CD8-positive, alpha-beta memory T cell (primary cell): Measurements from ENCODE around the gene ANO2. TPM values are rescaled to one million over a fixed set of nuclear protein-coding genes. Genes with fewer than 3 reads are reported as not detected.

ENCODE experiments used
- CTCF ChIA-PET: fragments of 350-600 bp; sonication (Branson Sonifier 250); formaldehyde crosslinking; loops from one replicate; lab custom pipeline; 2021; ENCODE audit warnings: antibody characterized with exemption; lab: Charles Lee
- POLR2A ChIA-PET: fragments of 350-600 bp; sonication (Branson Sonifier 250); formaldehyde crosslinking; loops from one replicate; lab custom pipeline; 2021; ENCODE audit warnings: antibody characterized with exemption; lab: Charles Lee
- DNase-seq, 5 donors: peaks; one replicate each; pipeline versions ENCODE4 v3.0.0 to v3.0.0-alpha.2; 2020 to 2022; ENCODE audit warnings: mixed read lengths in 1 of 5
- H3K27ac ChIP-seq: one replicate; pipeline ENCODE4 v1.7.0; 2013; ENCODE audit warnings: low read depth, mild to moderate bottlenecking, low read length, moderate library complexity
- H3K27me3 ChIP-seq: 2 replicates; pipeline ENCODE4 v1.7.0; 2013; ENCODE audit warnings: low read length, mild to moderate bottlenecking; ENCODE audit not compliant: insufficient read depth, poor library complexity, severe bottlenecking
- H3K36me3 ChIP-seq: 2 replicates; pipeline ENCODE4 v1.7.0; 2013; ENCODE audit warnings: mild to moderate bottlenecking, low read length, moderate library complexity; ENCODE audit not compliant: insufficient read depth
- H3K4me1 ChIP-seq: 2 replicates; pipeline ENCODE4 v1.7.0; 2013; ENCODE audit warnings: mild to moderate bottlenecking, low read length, moderate library complexity; ENCODE audit not compliant: insufficient read depth
- H3K4me3 ChIP-seq: 2 replicates; pipeline ENCODE4 v1.7.0; 2013; ENCODE audit warnings: mild to moderate bottlenecking, low read length
- H3K9me3 ChIP-seq: 2 replicates; pipeline ENCODE4 v1.7.0; 2013; ENCODE audit warnings: mild to moderate bottlenecking, low read length
- H3K27ac Mint-ChIP-seq, 8 donors: one replicate each; pipeline ENCODE4 v1.8.0; 2020 to 2021; ENCODE audit warnings: mixed read lengths in 8 of 8, mild to moderate bottlenecking in 6 of 8, inconsistent platforms in 3 of 8, moderate library complexity in 3 of 8
- H3K27me3 Mint-ChIP-seq, 2 donors: one replicate each; pipeline ENCODE4 v1.8.0; 2020 to 2021; ENCODE audit warnings: mixed read lengths in 2 of 2, mild to moderate bottlenecking in 1 of 2, moderate library complexity in 1 of 2
- H3K36me3 Mint-ChIP-seq, 3 donors: one replicate each; pipeline ENCODE4 v1.8.0; 2020 to 2021; ENCODE audit warnings: mixed read lengths in 3 of 3, inconsistent platforms in 1 of 3, mild to moderate bottlenecking in 1 of 3
- H3K4me1 Mint-ChIP-seq, 3 donors: one replicate each; pipeline ENCODE4 v1.8.0; 2020 to 2021; ENCODE audit warnings: mixed read lengths in 3 of 3, inconsistent platforms in 1 of 3, mild to moderate bottlenecking in 1 of 3
- H3K4me3 Mint-ChIP-seq, 7 donors: one replicate each; pipeline ENCODE4 v1.8.0; 2020 to 2021; ENCODE audit warnings: mixed read lengths in 7 of 7, mild to moderate bottlenecking in 6 of 7, moderate library complexity in 4 of 7, inconsistent platforms in 2 of 7
- H3K9me3 Mint-ChIP-seq, 5 donors: one replicate each; pipeline ENCODE4 v1.8.0; 2020 to 2022; ENCODE audit warnings: mixed read lengths in 5 of 5, mild to moderate bottlenecking in 3 of 5, moderate library complexity in 2 of 5, inconsistent platforms in 1 of 5
- polyA plus RNA-seq: library from polyadenylated mRNA; unstranded; fragments of 300-500 nt; fragmentation: Illumina TruSeq; gene quantifications from one replicate; pipeline ENCODE4 v1.2.3, GENCODE V29; 2021
- total RNA-seq, 2 experiments: library from RNA; stranded (reverse); gene quantifications; one replicate each; pipeline ENCODE4 v1.2.3, GENCODE V29; 2021

Gene ANO2
- total and polyA plus RNA-seq, 3 experiments from 2014 or later: not detected

- no peak for DNase-seq
- POLR2A ChIA-PET: no interaction called here
- peaks cover 0 to 3% (median 0%) of the 10 kb centered on the region in 5 donors for H3K9me3 Mint-ChIP-seq
- H3K27me3 Mint-ChIP-seq: peaks cover 1 to 4% of the 10 kb centered on the region in 2 donors
- Histone ChIP-seq H3K9me3 (no peaks in the 10 kb centered on the region), H3K27me3 (no peaks in the 10 kb centered on the region), H3K4me3 (no peak overlapping the region), H3K36me3 (no peaks in the 10 kb centered on the region), H3K27ac (no peak overlapping the region), H3K4me1 (no peaks in the 10 kb centered on the region)
- no peaks in the 10 kb centered on the region for H3K4me1 Mint-ChIP-seq
- CTCF ChIA-PET: no interaction called here
- no peak overlapping the region for H3K4me3 Mint-ChIP-seq
- no peak overlapping the region for H3K27ac Mint-ChIP-seq
- no peaks in the 10 kb centered on the region for H3K36me3 Mint-ChIP-seq
These were observed 424.2 kb downstream of the ANO2 start for GRCh38 chr12:5520831-5521230.

GRCh38 chr12:5520037-5520436 is 425.0 kb downstream of the ANO2 start:
- Histone ChIP-seq H3K36me3 (no peaks in the 10 kb centered on the region), H3K27ac (no peak overlapping the region), H3K27me3 (no peaks in the 10 kb centered on the region), H3K4me3 (no peak overlapping the region), H3K9me3 (no peaks in the 10 kb centered on the region), H3K4me1 (no peaks in the 10 kb centered on the region)
- no peak for DNase-seq
- POLR2A ChIA-PET: no interaction called here
- Mint-ChIP-seq H3K27me3 (peaks cover 1 to 4% of the 10 kb centered on the region in 2 donors), H3K4me1 (no peaks in the 10 kb centered on the region), H3K9me3 (peaks cover 0 to 3% (median 0%) of the 10 kb centered on the region in 5 donors), H3K36me3 (no peaks in the 10 kb centered on the region), H3K27ac (no peak overlapping the region), H3K4me3 (no peak overlapping the region)
- CTCF ChIA-PET: no interaction called here

GRCh38 chr12:5518584-5519365 is 426.3 kb downstream of the ANO2 start:
- POLR2A ChIA-PET: no interaction called here
- no peak for DNase-seq

GRCh38 chr12:5516371-5517241 is 428.5 kb downstream of the ANO2 start:
- Histone ChIP-seq H3K4me1 (no peaks in the 10 kb centered on the region), H3K4me3 (no peak overlapping the region), H3K9me3 (no peaks in the 10 kb centered on the region), H3K27ac (no peak overlapping the region), H3K36me3 (no peaks in the 10 kb centered on the region), H3K27me3 (no peaks in the 10 kb centered on the region)
- Mint-ChIP-seq H3K36me3 (no peaks in the 10 kb centered on the region), H3K27me3 (peaks cover 0 to 12% of the 10 kb centered on the region in 2 donors), H3K9me3 (no peaks in the 10 kb centered on the region), H3K4me3 (no peak overlapping the region), H3K4me1 (no peaks in the 10 kb centered on the region), H3K27ac (no peak overlapping the region)
- ChIA-PET CTCF (no interaction called here), POLR2A (no interaction called here)
- DNase-seq: no peak

More at GRCh38 chr12:5518584-5519365, 426.3 kb downstream of the ANO2 start:
- Histone ChIP-seq H3K4me3 (no peak overlapping the region), H3K36me3 (no peaks in the 10 kb centered on the region), H3K4me1 (no peaks in the 10 kb centered on the region), H3K27me3 (no peaks in the 10 kb centered on the region), H3K9me3 (no peaks in the 10 kb centered on the region), H3K27ac (no peak overlapping the region)
- H3K36me3 Mint-ChIP-seq: no peaks in the 10 kb centered on the region
- H3K4me1 Mint-ChIP-seq: no peaks in the 10 kb centered on the region
- H3K4me3 Mint-ChIP-seq: no peak overlapping the region
- no peak overlapping the region for H3K27ac Mint-ChIP-seq
- H3K27me3 Mint-ChIP-seq: peaks cover 0 to 4% of the 10 kb centered on the region in 2 donors
- CTCF ChIA-PET: no interaction called here
- peaks cover 0 to 3% (median 0%) of the 10 kb centered on the region in 5 donors for H3K9me3 Mint-ChIP-seq

- Mint-ChIP-seq H3K4me1 (no peaks in the 10 kb centered on the region), H3K27ac (no peak overlapping the region), H3K27me3 (peaks cover 0 to 18% of the 10 kb centered on the region in 2 donors), H3K9me3 (no peaks in the 10 kb centered on the region), H3K4me3 (no peak overlapping the region), H3K36me3 (no peaks in the 10 kb centered on the region)
- DNase-seq: no peak
- Histone ChIP-seq H3K27me3 (no peaks in the 10 kb centered on the region), H3K4me1 (no peaks in the 10 kb centered on the region), H3K36me3 (no peaks in the 10 kb centered on the region), H3K9me3 (no peaks in the 10 kb centered on the region), H3K4me3 (no peak overlapping the region), H3K27ac (no peak overlapping the region)
- POLR2A ChIA-PET: no interaction called here
- CTCF ChIA-PET: no interaction called here
These were observed 429.6 kb downstream of the ANO2 start for GRCh38 chr12:5515458-5515857.

- ChIA-PET POLR2A (no interaction called here), CTCF (no interaction called here)
- Histone ChIP-seq H3K9me3 (no peaks in the 10 kb centered on the region), H3K36me3 (no peaks in the 10 kb centered on the region), H3K27ac (no peak overlapping the region), H3K4me1 (no peaks in the 10 kb centered on the region), H3K4me3 (no peak overlapping the region), H3K27me3 (no peaks in the 10 kb centered on the region)
- H3K27me3 Mint-ChIP-seq: peaks cover 0 to 18% of the 10 kb centered on the region in 2 donors
- DNase-seq: no peak
- H3K9me3 Mint-ChIP-seq: no peaks in the 10 kb centered on the region
- no peak overlapping the region for H3K27ac Mint-ChIP-seq
- no peaks in the 10 kb centered on the region for H3K36me3 Mint-ChIP-seq
- no peak overlapping the region for H3K4me3 Mint-ChIP-seq
- no peaks in the 10 kb centered on the region for H3K4me1 Mint-ChIP-seq
These were observed 430.5 kb downstream of the ANO2 start for GRCh38 chr12:5514545-5514944.

GRCh38 chr12:5514016-5514415 is 431.0 kb downstream of the ANO2 start:
- DNase-seq: no peak
- Histone ChIP-seq H3K4me1 (no peaks in the 10 kb centered on the region), H3K4me3 (no peak overlapping the region), H3K9me3 (no peaks in the 10 kb centered on the region), H3K27me3 (no peaks in the 10 kb centered on the region), H3K36me3 (no peaks in the 10 kb centered on the region), H3K27ac (no peak overlapping the region)
- Mint-ChIP-seq H3K9me3 (no peaks in the 10 kb centered on the region), H3K36me3 (no peaks in the 10 kb centered on the region), H3K4me1 (no peaks in the 10 kb centered on the region), H3K27ac (no peak overlapping the region), H3K4me3 (no peak overlapping the region), H3K27me3 (peaks cover 0 to 18% of the 10 kb centered on the region in 2 donors)
- POLR2A ChIA-PET: no interaction called here
- CTCF ChIA-PET: no interaction called here

- DNase-seq: no peak
- H3K4me1 ChIP-seq: no peaks in the 10 kb centered on the region
- H3K9me3 Mint-ChIP-seq: no peaks in the 10 kb centered on the region
- no peaks in the 10 kb centered on the region for H3K36me3 ChIP-seq
- ChIA-PET POLR2A (no interaction called here), CTCF (no interaction called here)
- no peak overlapping the region for H3K4me3 ChIP-seq
- H3K27me3 ChIP-seq: no peaks in the 10 kb centered on the region
- H3K36me3 Mint-ChIP-seq: no peaks in the 10 kb centered on the region
- H3K27me3 Mint-ChIP-seq: peaks cover 0 to 18% of the 10 kb centered on the region in 2 donors
- H3K9me3 ChIP-seq: no peaks in the 10 kb centered on the region
- no peaks in the 10 kb centered on the region for H3K4me1 Mint-ChIP-seq
- H3K27ac Mint-ChIP-seq: no peak overlapping the region
- no peak overlapping the region for H3K27ac ChIP-seq
- no peak overlapping the region for H3K4me3 Mint-ChIP-seq
These were observed 431.7 kb downstream of the ANO2 start for GRCh38 chr12:5513406-5513805.
